ENCODE measurements around the gene RSPO4.
"Not testable (repeated sequence)": the region's sequence is repeated elsewhere in the genome, so short reads cannot be mapped to it uniquely, and the experiment has no call there.

RSPO4 gene

DNA sequence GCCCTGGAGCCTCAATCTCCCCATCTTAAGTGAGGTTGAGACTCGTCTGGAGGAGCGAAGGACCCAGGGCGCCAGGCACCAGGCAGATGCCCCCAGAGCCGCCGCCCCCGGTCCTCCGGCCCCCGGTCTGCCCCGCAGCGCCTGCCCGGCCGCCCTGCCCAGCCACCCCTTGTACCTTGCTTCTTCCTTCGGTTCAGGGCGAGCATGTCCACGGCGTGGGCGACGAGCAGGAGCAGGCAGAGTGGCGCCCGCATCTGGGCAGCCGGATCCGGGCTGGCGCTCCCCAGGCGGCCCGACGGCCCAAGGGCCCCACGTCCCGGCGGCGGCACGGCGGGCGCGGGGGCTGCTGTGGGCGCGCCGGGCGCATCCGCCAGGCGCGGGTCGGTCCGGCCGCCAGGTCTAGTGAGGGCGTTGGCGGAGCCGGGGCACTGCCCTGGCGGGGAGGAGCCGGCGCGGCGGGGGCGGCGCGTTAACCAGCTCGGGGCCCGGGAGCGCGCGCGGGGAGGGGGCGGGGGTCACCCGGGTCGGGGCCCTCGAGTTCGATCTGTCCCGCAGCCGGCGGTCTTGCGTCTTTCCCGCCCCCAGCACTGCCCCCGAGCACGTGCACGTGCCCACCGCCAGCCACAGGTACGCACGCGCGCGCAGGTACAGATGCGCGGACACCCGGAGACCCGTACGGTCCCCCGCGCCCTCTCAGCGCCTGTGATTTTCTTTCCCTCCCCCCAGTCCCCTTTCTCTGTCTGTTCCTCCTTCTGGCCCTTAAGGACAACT lies at the start of gene RSPO4:
Gene RSPO4 (minus strand): TSS at position 401 of the 771 bp plus-strand sequence. CDS start 147 bp downstream, at position 254.
- peaks cover 74% of the 10 kb centered on the region for H3K27me3 Mint-ChIP-seq
- ATAC-seq (replicated peaks; ENCODE audit: extremely low read depth, poor library complexity, severe bottlenecking) = no peak
- peak within 1 kb of the TSS; percentile 28 for H3K4me3 Mint-ChIP-seq
- no peaks in the 10 kb centered on the region for H3K9me3 Mint-ChIP-seq
- H3K36me3 Mint-ChIP-seq (ENCODE audit: insufficient read depth) = no peaks in the 10 kb centered on the region
- DNase-seq (ENCODE audit: low spot score in 2 of 2) = no peak
- peaks cover 8% of the 10 kb centered on the region for H3K4me1 Mint-ChIP-seq
- H3K27ac Mint-ChIP-seq (ENCODE audit: low read depth) = no peak within 1 kb of the TSS

DNA sequence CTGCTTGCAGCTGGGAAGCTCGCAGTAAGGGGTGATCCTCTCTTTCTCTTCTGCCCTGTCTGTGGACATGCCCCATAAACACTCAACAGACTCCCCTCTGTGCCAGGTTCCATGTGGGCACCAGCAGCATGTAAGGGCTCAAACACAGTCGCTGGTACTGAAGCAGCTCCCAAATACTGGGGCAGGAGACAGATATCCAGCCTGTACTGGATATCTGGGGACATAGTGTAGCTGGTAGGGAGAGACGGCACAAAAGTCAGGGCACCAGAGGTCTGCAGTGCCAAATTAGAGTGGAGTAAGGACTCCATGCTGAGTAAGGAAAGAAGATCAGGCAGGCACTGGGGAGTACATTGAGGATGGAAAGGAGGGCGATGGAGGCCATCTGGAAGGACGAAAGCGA lies 48.3 kb upstream of the RSPO4 start:
- no peak overlapping the region for H3K27ac Mint-ChIP-seq (ENCODE audit: low read depth)
- no peak for ATAC-seq (replicated peaks; ENCODE audit: extremely low read depth, poor library complexity, severe bottlenecking)
- H3K4me1 Mint-ChIP-seq = no peaks in the 10 kb centered on the region
- H3K4me3 Mint-ChIP-seq = no peak overlapping the region
- DNase-seq (ENCODE audit: low spot score in 2 of 2) = no peak
- H3K36me3 Mint-ChIP-seq (ENCODE audit: insufficient read depth) = no peaks in the 10 kb centered on the region
- no peaks in the 10 kb centered on the region for H3K27me3 Mint-ChIP-seq
- no peaks in the 10 kb centered on the region for H3K9me3 Mint-ChIP-seq

- Mint-ChIP-seq H3K4me1 (no peaks in the 10 kb centered on the region), H3K27me3 (peaks cover 12% of the 10 kb centered on the region), H3K4me3 (no peak overlapping the region), H3K27ac (ENCODE audit: low read depth) (no peak overlapping the region), H3K36me3 (ENCODE audit: insufficient read depth) (no peaks in the 10 kb centered on the region), H3K9me3 (no peaks in the 10 kb centered on the region)
- no peak for DNase-seq (ENCODE audit: low spot score in 2 of 2)
- ATAC-seq (replicated peaks; ENCODE audit: extremely low read depth, poor library complexity, severe bottlenecking) = no peak
These were observed 43.8 kb upstream of the RSPO4 start for GRCh38 chr20:1045860-1046418.

GRCh38 chr20:1041845-1042390 lies 39.8 kb upstream of the RSPO4 start:
- Mint-ChIP-seq H3K9me3 (no peaks in the 10 kb centered on the region), H3K36me3 (ENCODE audit: insufficient read depth) (peaks cover 2% of the 10 kb centered on the region), H3K4me3 (no peak overlapping the region), H3K27me3 (peaks cover 21% of the 10 kb centered on the region), H3K4me1 (no peaks in the 10 kb centered on the region), H3K27ac (ENCODE audit: low read depth) (no peak overlapping the region)
- DNase-seq (ENCODE audit: low spot score in 2 of 2) (no peak), ATAC-seq (replicated peaks; ENCODE audit: extremely low read depth, poor library complexity, severe bottlenecking) (no peak)

GRCh38 chr20:1038205-1038604 lies 36.1 kb upstream of the RSPO4 start:
- Mint-ChIP-seq H3K27me3 (peaks cover 42% of the 10 kb centered on the region), H3K4me3 (no peak overlapping the region), H3K36me3 (ENCODE audit: insufficient read depth) (peaks cover 2% of the 10 kb centered on the region), H3K9me3 (no peaks in the 10 kb centered on the region), H3K4me1 (no peaks in the 10 kb centered on the region), H3K27ac (ENCODE audit: low read depth) (no peak overlapping the region)
- ATAC-seq (replicated peaks; ENCODE audit: extremely low read depth, poor library complexity, severe bottlenecking) (no peak), DNase-seq (ENCODE audit: low spot score in 2 of 2) (no peak)

DNA sequence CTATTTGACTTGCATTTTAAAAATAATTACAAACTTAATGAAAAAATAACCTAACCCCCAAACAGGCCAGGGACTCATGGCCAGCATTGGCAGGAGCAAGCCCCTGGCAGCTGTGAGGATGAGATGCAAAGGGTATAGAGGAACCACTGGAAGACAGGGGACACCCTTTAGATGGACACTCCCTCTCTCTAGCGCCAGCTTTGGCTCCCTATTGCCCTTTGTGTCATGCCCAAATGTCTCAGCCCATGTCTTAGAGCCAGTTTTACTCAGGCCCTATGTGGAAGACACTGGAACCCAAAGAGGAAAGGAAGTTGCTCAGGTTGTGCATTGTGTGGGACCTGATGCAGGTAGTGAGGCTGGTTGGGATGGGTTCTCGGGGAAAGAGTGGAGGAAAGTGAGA lies 34.9 kb upstream of the RSPO4 start:
- no peak overlapping the region for H3K4me3 Mint-ChIP-seq
- ATAC-seq (replicated peaks; ENCODE audit: extremely low read depth, poor library complexity, severe bottlenecking) = no peak
- H3K4me1 Mint-ChIP-seq = no peaks in the 10 kb centered on the region
- DNase-seq (ENCODE audit: low spot score in 2 of 2) = no peak
- H3K27ac Mint-ChIP-seq (ENCODE audit: low read depth) = no peak overlapping the region
- peaks cover 42% of the 10 kb centered on the region for H3K27me3 Mint-ChIP-seq
- peaks cover 2% of the 10 kb centered on the region for H3K36me3 Mint-ChIP-seq (ENCODE audit: insufficient read depth)
- H3K9me3 Mint-ChIP-seq = no peaks in the 10 kb centered on the region

DNA sequence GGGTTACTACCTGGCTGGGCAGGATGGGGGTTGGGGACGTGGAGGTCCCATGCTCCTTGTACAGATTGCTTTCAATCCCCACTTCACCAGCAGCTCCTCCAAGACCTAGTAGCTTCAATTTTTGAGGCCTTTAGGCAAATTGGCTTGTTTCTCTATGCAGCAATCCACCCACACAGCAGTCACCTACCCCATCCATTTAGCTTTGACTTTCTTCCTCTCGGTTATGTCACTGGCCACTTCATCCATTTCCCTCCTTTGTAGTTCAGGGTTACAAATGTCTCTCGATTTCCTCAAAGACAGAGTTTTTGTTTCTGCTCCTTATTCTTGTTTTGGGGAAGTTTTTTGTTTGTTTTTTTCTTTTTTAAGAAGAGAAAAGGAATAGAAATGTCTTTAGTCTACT lies 33.4 kb upstream of the RSPO4 start:
- Mint-ChIP-seq H3K27me3 (peaks cover 50% of the 10 kb centered on the region), H3K4me1 (no peaks in the 10 kb centered on the region), H3K4me3 (no peak overlapping the region), H3K9me3 (no peaks in the 10 kb centered on the region), H3K36me3 (ENCODE audit: insufficient read depth) (peaks cover 2% of the 10 kb centered on the region), H3K27ac (ENCODE audit: low read depth) (no peak overlapping the region)
- DNase-seq (ENCODE audit: low spot score in 2 of 2) = no peak
- ATAC-seq (replicated peaks; ENCODE audit: extremely low read depth, poor library complexity, severe bottlenecking) = no peak

DNA sequence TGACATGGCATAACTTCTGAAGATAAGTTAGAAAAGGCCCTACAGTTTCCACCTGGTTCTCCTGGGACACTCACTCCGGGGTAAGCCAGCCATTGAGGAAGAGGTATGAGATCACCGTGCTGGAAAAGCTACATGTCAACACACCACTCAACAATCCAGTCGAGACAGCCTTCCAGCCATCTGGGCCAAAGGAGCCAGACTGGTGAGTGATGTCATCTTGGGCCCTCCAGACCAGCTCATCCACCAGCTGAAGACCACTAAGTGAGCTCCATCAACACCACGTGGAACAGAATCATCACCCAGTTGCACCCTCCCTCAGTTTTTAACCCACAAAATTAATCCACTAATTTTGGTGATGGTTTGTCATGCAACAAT lies 32.3 kb upstream of the RSPO4 start:
- no peak for DNase-seq (ENCODE audit: low spot score in 2 of 2)
- H3K4me1 Mint-ChIP-seq = no peaks in the 10 kb centered on the region
- H3K36me3 Mint-ChIP-seq (ENCODE audit: insufficient read depth) = peaks cover 3% of the 10 kb centered on the region
- no peaks in the 10 kb centered on the region for H3K9me3 Mint-ChIP-seq
- H3K27ac Mint-ChIP-seq (ENCODE audit: low read depth) = no peak overlapping the region
- ATAC-seq (replicated peaks; ENCODE audit: extremely low read depth, poor library complexity, severe bottlenecking) = no peak
- H3K4me3 Mint-ChIP-seq = no peak overlapping the region
- H3K27me3 Mint-ChIP-seq = peaks cover 61% of the 10 kb centered on the region

GRCh38 chr20:1033751-1034414 lies 31.8 kb upstream of the RSPO4 start:
- H3K9me3 Mint-ChIP-seq = no peaks in the 10 kb centered on the region
- no peak for DNase-seq (ENCODE audit: low spot score in 2 of 2)
- H3K27me3 Mint-ChIP-seq = peaks cover 64% of the 10 kb centered on the region
- no peaks in the 10 kb centered on the region for H3K4me1 Mint-ChIP-seq
- no peak for ATAC-seq (replicated peaks; ENCODE audit: extremely low read depth, poor library complexity, severe bottlenecking)
- H3K4me3 Mint-ChIP-seq = no peak overlapping the region
- peaks cover 1% of the 10 kb centered on the region for H3K36me3 Mint-ChIP-seq (ENCODE audit: insufficient read depth)
- H3K27ac Mint-ChIP-seq (ENCODE audit: low read depth) = no peak overlapping the region

DNA sequence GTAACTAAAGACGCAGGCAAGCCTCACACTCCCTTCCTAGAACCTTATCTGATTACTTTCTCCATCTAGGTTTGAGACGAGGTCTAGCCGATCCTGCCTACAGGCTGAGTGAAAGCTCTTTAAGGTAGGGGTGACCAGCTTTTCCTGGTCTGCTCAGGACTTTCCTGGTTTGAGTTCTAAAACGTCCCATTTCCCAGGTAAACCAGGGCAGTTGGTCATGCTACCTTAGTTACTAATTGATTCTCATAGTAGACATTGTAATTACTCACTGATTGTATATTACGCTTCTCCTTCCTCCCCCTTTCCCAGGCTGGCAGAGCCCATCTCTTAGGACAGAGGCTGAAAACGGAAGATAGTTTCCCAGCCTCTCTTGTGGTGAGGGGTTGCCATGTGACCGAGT lies 27.9 kb upstream of the RSPO4 start:
- no peak for DNase-seq (ENCODE audit: low spot score in 2 of 2)
- peaks cover 1% of the 10 kb centered on the region for H3K36me3 Mint-ChIP-seq (ENCODE audit: insufficient read depth)
- no peaks in the 10 kb centered on the region for H3K4me1 Mint-ChIP-seq
- ATAC-seq (replicated peaks; ENCODE audit: extremely low read depth, poor library complexity, severe bottlenecking) = no peak
- no peaks in the 10 kb centered on the region for H3K9me3 Mint-ChIP-seq
- peaks cover 66% of the 10 kb centered on the region for H3K27me3 Mint-ChIP-seq
- no peak overlapping the region for H3K4me3 Mint-ChIP-seq
- no peak overlapping the region for H3K27ac Mint-ChIP-seq (ENCODE audit: low read depth)

DNA sequence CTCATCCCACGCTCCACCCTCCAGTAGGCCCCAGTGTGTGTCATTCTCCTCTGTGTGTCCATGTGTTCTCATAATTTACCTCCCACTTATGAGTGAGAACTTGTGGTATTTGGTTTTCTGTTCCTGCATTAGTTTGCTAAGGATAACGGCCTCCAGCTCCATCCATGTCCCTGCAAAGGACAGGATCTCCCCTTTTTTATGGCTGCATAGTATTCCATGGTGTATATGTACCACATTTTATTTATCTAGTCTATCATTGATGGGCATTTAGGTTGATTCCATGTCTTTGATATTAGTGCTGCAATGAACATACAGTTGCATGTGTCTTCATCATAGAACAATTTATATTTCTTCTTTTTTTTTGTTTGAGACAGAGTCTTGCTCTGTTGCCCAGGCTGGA lies 24.1 kb upstream of the RSPO4 start:
- H3K36me3 Mint-ChIP-seq (ENCODE audit: insufficient read depth); ATAC-seq (replicated peaks; ENCODE audit: extremely low read depth, poor library complexity, severe bottlenecking); H3K27ac Mint-ChIP-seq (ENCODE audit: low read depth); DNase-seq (ENCODE audit: low spot score in 2 of 2); H3K9me3 Mint-ChIP-seq; H3K4me1 Mint-ChIP-seq; H3K4me3 Mint-ChIP-seq: not testable (repeated sequence)
- H3K27me3 Mint-ChIP-seq = peaks cover 80% of the 10 kb centered on the region

- ATAC-seq (replicated peaks; ENCODE audit: extremely low read depth, poor library complexity, severe bottlenecking) (no peak), DNase-seq (ENCODE audit: low spot score in 2 of 2) (no peak)
- Mint-ChIP-seq H3K27me3 (peaks cover 49% of the 10 kb centered on the region), H3K4me3 (no peak overlapping the region), H3K4me1 (no peaks in the 10 kb centered on the region), H3K27ac (ENCODE audit: low read depth) (no peak overlapping the region), H3K9me3 (no peaks in the 10 kb centered on the region), H3K36me3 (ENCODE audit: insufficient read depth) (no peaks in the 10 kb centered on the region)
These were observed 20.8 kb upstream of the RSPO4 start for GRCh38 chr20:1022871-1023270.

DNA sequence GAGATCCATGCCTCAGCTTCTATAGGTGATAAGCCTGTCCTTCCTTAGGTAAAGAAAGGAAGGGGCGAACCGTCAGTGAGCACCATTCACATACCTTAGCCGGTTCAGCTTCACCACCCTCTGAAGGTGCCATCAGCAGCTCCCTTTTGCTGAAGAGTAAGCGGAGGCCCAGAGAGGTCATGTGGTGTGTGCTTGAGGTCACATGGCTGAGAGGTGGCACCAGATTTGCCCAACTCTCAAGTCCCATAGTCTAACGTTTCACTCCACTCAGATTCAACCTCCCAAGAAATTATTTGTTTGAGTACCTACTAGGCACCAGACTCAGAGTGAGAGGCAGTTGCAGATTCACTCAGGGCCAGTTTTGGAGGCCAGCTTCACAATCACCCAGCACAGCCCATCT lies 18.5 kb upstream of the RSPO4 start:
- no peak for ATAC-seq (replicated peaks; ENCODE audit: extremely low read depth, poor library complexity, severe bottlenecking)
- DNase-seq (ENCODE audit: low spot score in 2 of 2) = no peak
- H3K36me3 Mint-ChIP-seq (ENCODE audit: insufficient read depth) = no peaks in the 10 kb centered on the region
- H3K4me1 Mint-ChIP-seq = no peaks in the 10 kb centered on the region
- no peak overlapping the region for H3K27ac Mint-ChIP-seq (ENCODE audit: low read depth)
- peaks cover 38% of the 10 kb centered on the region for H3K27me3 Mint-ChIP-seq
- H3K4me3 Mint-ChIP-seq = no peak overlapping the region
- H3K9me3 Mint-ChIP-seq = no peaks in the 10 kb centered on the region
